GM18873 (cell line): Measurements from ENCODE around the gene ST6GALNAC2.
"Not testable (repeated sequence)": the region's sequence is repeated elsewhere in the genome, so short reads cannot be mapped to it uniquely, and the experiment has no call there.

ENCODE experiments used
- ATAC-seq: cut with Tn5 transposase; IDR thresholded peaks from one replicate; pipeline ENCODE4 v1.9.1; 2021; ENCODE audit warnings: mild to moderate bottlenecking, moderate library complexity, moderate number of reproducible peaks; ENCODE audit not compliant: unreplicated experiment, low FRiP score

ST6GALNAC2 gene

GRCh38 chr17:76585649-76586593, at the start of gene ST6GALNAC2:
Gene ST6GALNAC2, minus strand, starts transcription at chr17:76585860. Its CDS starts 52 bp downstream, at chr17:76585808.
- ATAC-seq = no peak

GRCh38 chr17:76635039-76635438, 49.4 kb upstream of the ST6GALNAC2 start:
- no peak for ATAC-seq

GRCh38 chr17:76633628-76634328, 48.1 kb upstream of the ST6GALNAC2 start:
- no peak for ATAC-seq

- no peak for ATAC-seq
These were observed 46.3 kb upstream of the ST6GALNAC2 start for GRCh38 chr17:76631821-76632565.

GRCh38 chr17:76630151-76630550, 44.5 kb upstream of the ST6GALNAC2 start:
- ATAC-seq = no peak

GRCh38 chr17:76627510-76627909, 41.9 kb upstream of the ST6GALNAC2 start:
- no peak for ATAC-seq

- ATAC-seq = no peak
These were observed 40.8 kb upstream of the ST6GALNAC2 start for GRCh38 chr17:76626442-76626841.

- ATAC-seq = no peak
These were observed 39.8 kb upstream of the ST6GALNAC2 start for GRCh38 chr17:76625496-76625895.

GRCh38 chr17:76623271-76624146, 37.8 kb upstream of the ST6GALNAC2 start:
- ATAC-seq = no peak

GRCh38 chr17:76617838-76618237, 32.2 kb upstream of the ST6GALNAC2 start:
- ATAC-seq = no peak

- no peak for ATAC-seq
These were observed 29.4 kb upstream of the ST6GALNAC2 start for GRCh38 chr17:76614912-76615617.

- ATAC-seq = not testable (repeated sequence)
These were observed 28.6 kb upstream of the ST6GALNAC2 start for GRCh38 chr17:76614064-76614759.

- ATAC-seq = no peak
These were observed 27.6 kb upstream of the ST6GALNAC2 start for GRCh38 chr17:76612977-76613851.

- no peak for ATAC-seq
These were observed 26.8 kb upstream of the ST6GALNAC2 start for GRCh38 chr17:76612465-76612864.

GRCh38 chr17:76611758-76612157, 26.1 kb upstream of the ST6GALNAC2 start:
- ATAC-seq = no peak

GRCh38 chr17:76611080-76611749, 25.6 kb upstream of the ST6GALNAC2 start:
- not testable (repeated sequence) for ATAC-seq

- ATAC-seq = not testable (repeated sequence)
These were observed 21.0 kb upstream of the ST6GALNAC2 start for GRCh38 chr17:76606685-76607084.
